IMR-90 (cell line): ENCODE data around the gene CSTA. TPM values are rescaled to one million over a fixed set of nuclear protein-coding genes. Genes with fewer than 3 reads are reported as not detected.

Experiments
- ATAC-seq: fragments of 200-7000 bp; cut with Tn5 transposase; 2 replicates; pipeline ENCODE4 v1.9.1; 2020; ENCODE audit warnings: low read depth, mild to moderate bottlenecking, moderate library complexity
- BruUV-seq: library from RNA; stranded (reverse); fragments of 400-500 nt; replicated peaks from 2 replicates; lab custom pipeline; 2021; lab: Mats Ljungman, UMichigan
- CTCF ChIA-PET: fragments of 300-600 bp; formaldehyde crosslinking; extraction: SDS; loops from one replicate; lab custom pipeline; 2021; ENCODE audit warnings: antibody characterized with exemption; lab: Yijun Ruan, JAX
- POLR2A ChIA-PET: fragments of 300-600 bp; sonication (Branson Sonifier 250); formaldehyde crosslinking; loops from one replicate; lab custom pipeline; 2022; ENCODE audit warnings: antibody characterized with exemption; ENCODE audit not compliant: unreplicated experiment; lab: Charles Lee
- DNase-seq: peaks from one replicate; pipeline ENCODE4 v3.0.0; 2013
- H2AFZ ChIP-seq: replicated peaks from 2 replicates; pipeline ENCODE3; 2013; ENCODE audit warnings: low read length, mild to moderate bottlenecking; ENCODE audit not compliant: poor library complexity
- H2AK5ac ChIP-seq: 2 replicates; pipeline ENCODE4 v1.6.1; 2013; ENCODE audit warnings: low read depth, low read length, inconsistent platforms
- H2AK9ac ChIP-seq: replicated peaks from 2 replicates; pipeline ENCODE3; 2013; ENCODE audit warnings: mild to moderate bottlenecking, low read depth, low read length, moderate library complexity; ENCODE audit not compliant: poor library complexity
- H2BK120ac ChIP-seq: 2 replicates; pipeline ENCODE4 v1.6.1; 2013; ENCODE audit warnings: low read depth, low read length, inconsistent platforms
- H2BK15ac ChIP-seq: 3 replicates; pipeline ENCODE4 v1.6.1; 2013; ENCODE audit warnings: low read depth, low read length, inconsistent platforms
- H2BK20ac ChIP-seq: 2 replicates; pipeline ENCODE4 v1.6.1; 2013; ENCODE audit warnings: low read depth, mild to moderate bottlenecking, inconsistent platforms, low read length, moderate library complexity
- H2BK5ac ChIP-seq: 2 replicates; pipeline ENCODE4 v1.6.1; 2013; ENCODE audit warnings: mild to moderate bottlenecking, low read depth, low read length, inconsistent platforms; ENCODE audit not compliant: poor library complexity, severe bottlenecking
- H3K14ac ChIP-seq: replicated peaks from 2 replicates; pipeline ENCODE4 v1.6.1; 2013; ENCODE audit warnings: low read depth, low read length, inconsistent platforms
- H3K18ac ChIP-seq: 2 replicates; pipeline ENCODE4 v1.6.1; 2013; ENCODE audit warnings: low read depth, low read length, control low read depth
- H3K23ac ChIP-seq: 2 replicates; pipeline ENCODE4 v1.6.1; 2013; ENCODE audit warnings: low read depth, low read length, inconsistent platforms
- H3K27ac ChIP-seq: 2 replicates; pipeline ENCODE4 v1.5.1; 2013; ENCODE audit warnings: mild to moderate bottlenecking, control low read depth, low read length; ENCODE audit not compliant: insufficient read depth
- H3K27me3 ChIP-seq: 2 replicates; pipeline ENCODE4 v1.6.1; 2013; ENCODE audit warnings: low read length; ENCODE audit not compliant: control insufficient read depth, insufficient read depth
- H3K36me3 ChIP-seq: 2 replicates; pipeline ENCODE4 v1.6.1; 2013; ENCODE audit warnings: low read length, mixed read lengths; ENCODE audit not compliant: control insufficient read depth, insufficient read depth
- H3K4ac ChIP-seq: 2 replicates; pipeline ENCODE4 v1.6.1; 2013; ENCODE audit warnings: low read depth, low read length, inconsistent platforms
- H3K4me1 ChIP-seq: 2 replicates; pipeline ENCODE4 v1.6.1; 2013; ENCODE audit warnings: low read length, mixed read lengths; ENCODE audit not compliant: control insufficient read depth, insufficient read depth
- H3K4me2 ChIP-seq: 2 replicates; pipeline ENCODE4 v1.6.1; 2013; ENCODE audit warnings: low read depth, mild to moderate bottlenecking, control low read depth, low read length, moderate library complexity
- H3K4me3 ChIP-seq: 2 replicates; pipeline ENCODE4 v1.5.1; 2013; ENCODE audit warnings: low read depth, mild to moderate bottlenecking, control low read depth, low read length, moderate library complexity; ENCODE audit not compliant: insufficient read depth
- H3K56ac ChIP-seq: 2 replicates; pipeline ENCODE4 v1.6.1; 2013; ENCODE audit warnings: low read length, inconsistent platforms; ENCODE audit not compliant: insufficient read depth; ENCODE audit errors: extremely low read depth
- H3K79me1 ChIP-seq, 2 experiments: 2 replicates each; pipeline ENCODE4 v1.6.1; 2013; ENCODE audit warnings: low read length in 2 of 2, inconsistent platforms in 1 of 2, low read depth in 1 of 2
- H3K9ac ChIP-seq: 2 replicates; pipeline ENCODE4 v1.6.1; 2013; ENCODE audit warnings: low read depth, low read length, control low read depth
- H3K9me1 ChIP-seq: 2 replicates; pipeline ENCODE4 v1.6.1; 2013; ENCODE audit warnings: low read length, inconsistent platforms; ENCODE audit not compliant: insufficient read depth
- H3K9me3 ChIP-seq: 2 replicates; pipeline ENCODE4 v1.6.1; 2013; ENCODE audit warnings: low read length; ENCODE audit not compliant: control insufficient read depth, insufficient read depth
- H4K20me1 ChIP-seq: 2 replicates; pipeline ENCODE4 v1.6.1; 2013; ENCODE audit warnings: low read length, inconsistent platforms; ENCODE audit not compliant: insufficient read depth
- H4K5ac ChIP-seq: 2 replicates; pipeline ENCODE4 v1.6.1; 2013; ENCODE audit warnings: mild to moderate bottlenecking, low read depth, low read length, control low read depth
- H4K8ac ChIP-seq, 2 experiments: 2 replicates each; pipeline ENCODE4 v1.6.1; 2013; ENCODE audit warnings: low read depth in 2 of 2, low read length in 2 of 2, control low read depth in 1 of 2, inconsistent platforms in 1 of 2
- H4K91ac ChIP-seq: 2 replicates; pipeline ENCODE4 v1.6.1; 2013; ENCODE audit warnings: low read depth, low read length, inconsistent platforms; ENCODE audit not compliant: insufficient read depth
- MAZ ChIP-seq: IDR thresholded peaks from 2 replicates; pipeline ENCODE4 v1.6.1; 2012; ENCODE audit warnings: low read depth, mild to moderate bottlenecking, low read length, improper control_type of control experiment, moderate library complexity, borderline replicate concordance
- POLR2A ChIP-seq: IDR thresholded peaks from 2 replicates; pipeline ENCODE4 v1.6.1; 2012; ENCODE audit warnings: mild to moderate bottlenecking, low read depth, low read length
- RAD21 ChIP-seq: IDR thresholded peaks from 2 replicates; pipeline ENCODE4 v1.6.1; 2012; ENCODE audit warnings: low read length, improper control_type of control experiment
- RCOR1 ChIP-seq: IDR thresholded peaks from 2 replicates; pipeline ENCODE4 v1.6.1; 2012; ENCODE audit warnings: mild to moderate bottlenecking, low read length, improper control_type of control experiment; ENCODE audit not compliant: insufficient replicate concordance
- SMC3 ChIP-seq: fragments of 150-350 bp; IDR thresholded peaks from 2 replicates; pipeline ENCODE4 v1.6.1; 2016; ENCODE audit warnings: low read depth, mild to moderate bottlenecking, antibody characterized with exemption, low read length, moderate library complexity
- WGBS, 2 experiments: methylation state at CpG; one replicate each; pipeline versions ENCODE4 v1.1.5 to v1.1.7; 2013; ENCODE audit warnings: missing lambda C conversion rate in 2 of 2; ENCODE audit not compliant: insufficient read length in 1 of 2; ENCODE audit errors: extremely low coverage in 2 of 2; 5-methylcytosine and 5-hydroxymethylcytosine counted together
- dilution Hi-C: fragments of 300-500 bp; cut with HindIII; formaldehyde crosslinking; loops from one replicate; pipeline ENCODE4 v1.14.3; 2018; ENCODE audit warnings: low sequenced_read_pairs; ENCODE audit not compliant: unreplicated experiment
- in situ Hi-C: fragments of 300-500 bp; cut with MboI; formaldehyde crosslinking; loops from 3 replicates; pipeline ENCODE4 v1.14.3; 2019; ENCODE audit warnings: low sequenced_read_pairs, inconsistent platforms, mixed read lengths
- intact Hi-C: fragments of 100-400 bp; cut with micrococcal nuclease; formaldehyde crosslinking; loops from 2 replicates; pipeline ENCODE4 v1.10.0; 2022
- polyA plus RNA-seq, 3 experiments: library from polyadenylated mRNA; depleted of rRNA; stranded (reverse); fragments of >200 nt; gene quantifications; 2 replicates each; pipeline ENCODE4 v1.2.3, GENCODE V29; 2012; ENCODE audit warnings: low replicate concordance in 1 of 3
- total RNA-seq: library from RNA; depleted of rRNA; stranded (reverse); fragments of >200 nt; gene quantifications from 2 replicates; pipeline ENCODE4 v1.2.3, GENCODE V29; 2012

CSTA gene
- total and polyA plus RNA-seq, 2 of the 4 experiments (the other 2 are of a cell fraction) = 0.17 TPM; not detected in 1

DNA sequence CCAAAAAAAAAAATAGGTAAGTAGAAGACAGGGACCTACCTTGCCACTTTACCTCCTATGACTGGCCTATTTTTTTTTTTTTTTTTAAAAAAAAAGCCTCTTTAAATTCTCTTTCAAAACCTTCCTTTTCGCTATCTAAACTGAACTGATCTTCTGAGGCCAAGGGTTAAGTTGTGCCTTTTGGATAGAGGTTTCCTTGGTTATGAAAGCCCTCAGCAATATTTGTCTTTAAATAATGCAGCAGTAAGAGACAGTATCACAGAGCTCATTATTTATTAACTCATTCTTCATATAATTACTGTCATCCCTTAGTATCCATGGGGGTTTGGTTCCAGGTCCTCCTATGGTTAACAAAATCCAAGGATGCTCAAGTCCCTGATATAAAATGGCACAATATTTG lies 49.0 kb downstream of the CSTA start:
- H3K9me3 ChIP-seq = no peaks in the 10 kb centered on the region
- no peak overlapping the region for H3K23ac ChIP-seq
- no peaks in the 10 kb centered on the region for H3K4me1 ChIP-seq
- POLR2A ChIA-PET = no interaction called here
- TF ChIP-seq RCOR1 (no peak), POLR2A (no peak), SMC3 (no peak), MAZ (no peak), RAD21 (no peak)
- H3K27me3 ChIP-seq = no peaks in the 10 kb centered on the region
- no CpG with 5 or more reads among the region's 1 CpG for WGBS, 2 experiments
- DNase-seq (no peak), ATAC-seq (no peak)
- H2BK20ac ChIP-seq = no peak overlapping the region
- intact Hi-C loops = no loop called here
- dilution Hi-C loops = no loop called here
- H3K27ac ChIP-seq = no peak overlapping the region
- H2AFZ ChIP-seq = no peak overlapping the region
- no peak overlapping the region for H3K4me3 ChIP-seq
- CTCF ChIA-PET = no interaction called here
- BruUV-seq = no TSS peak
- H3K4me2 ChIP-seq = no peak overlapping the region
- H3K9ac ChIP-seq = no peak overlapping the region
- H4K8ac ChIP-seq = no peak overlapping the region
- no peak overlapping the region for H3K4ac ChIP-seq
- H2BK5ac ChIP-seq = no peak overlapping the region
- H4K5ac ChIP-seq = no peak overlapping the region
- no peak overlapping the region for H2AK9ac ChIP-seq
- no peak overlapping the region for H3K18ac ChIP-seq
- H3K14ac ChIP-seq = no peak overlapping the region
- H2BK120ac ChIP-seq = no peak overlapping the region
- no peak overlapping the region for H2BK15ac ChIP-seq
- H3K56ac ChIP-seq = no peak overlapping the region
- H3K36me3 ChIP-seq = peaks cover 4% of the 10 kb centered on the region
- in situ Hi-C loops = no loop called here
- peaks cover 24 to 25% of the 10 kb centered on the region in 2 experiments for H3K79me1 ChIP-seq
- no peaks in the 10 kb centered on the region; the same call in 1 of the 2 replicates for H3K9me1 ChIP-seq
- no peak overlapping the region for H4K91ac ChIP-seq
- 0 out of 2 replicates have a peak, but pooled peaks cover 4% of the 10 kb centered on the region for H4K20me1 ChIP-seq
- no peak overlapping the region for H2AK5ac ChIP-seq
